ENCODE data around the gene MBD6.
A peak's percentile ranks its signal among the peaks of the same experiment; 100 is the strongest.

Gene MBD6

GRCh38 chr12:57522011-57522886, at the start of gene MBD6:
Gene MBD6, plus strand, starts transcription at chr12:57522824. Its CDS starts 1,480 bp downstream, at chr12:57524304.
- DNase-seq (ENCODE audit: low spot score), result peak; percentile 95

- DNase-seq (ENCODE audit: low spot score), result no peak
These were observed 49.2 kb upstream of the MBD6 start for GRCh38 chr12:57473392-57473791.

GRCh38 chr12:57473886-57474285, 48.7 kb upstream of the MBD6 start:
- DNase-seq (ENCODE audit: low spot score), result no peak

- DNase-seq (ENCODE audit: low spot score), result no peak
These were observed 48.2 kb upstream of the MBD6 start for GRCh38 chr12:57474430-57474829.

- no peak for DNase-seq (ENCODE audit: low spot score)
These were observed 47.8 kb upstream of the MBD6 start for GRCh38 chr12:57474862-57475261.

- DNase-seq (ENCODE audit: low spot score), result no peak
These were observed 47.1 kb upstream of the MBD6 start for GRCh38 chr12:57475271-57476161.

GRCh38 chr12:57476162-57476992, 46.2 kb upstream of the MBD6 start:
- no peak for DNase-seq (ENCODE audit: low spot score)

GRCh38 chr12:57476993-57477709, 45.5 kb upstream of the MBD6 start:
- peak; percentile 50 for DNase-seq (ENCODE audit: low spot score)

GRCh38 chr12:57477710-57478681, 44.6 kb upstream of the MBD6 start:
- peak; percentile 67 for DNase-seq (ENCODE audit: low spot score)

- no peak for DNase-seq (ENCODE audit: low spot score)
These were observed 43.6 kb upstream of the MBD6 start for GRCh38 chr12:57479043-57479375.

GRCh38 chr12:57479376-57480115, 43.1 kb upstream of the MBD6 start, which contains the start of gene ARHGAP9:
Gene ARHGAP9, minus strand, starts transcription at chr12:57479866. Its CDS starts 460 bp downstream, at chr12:57479406.
- DNase-seq (ENCODE audit: low spot score), result peak; percentile 80

GRCh38 chr12:57481671-57482070, 41.0 kb upstream of the MBD6 start:
- no peak for DNase-seq (ENCODE audit: low spot score)

GRCh38 chr12:57483466-57483865, 39.2 kb upstream of the MBD6 start:
- no peak for DNase-seq (ENCODE audit: low spot score)

GRCh38 chr12:57485695-57486094, 36.9 kb upstream of the MBD6 start:
- DNase-seq (ENCODE audit: low spot score), result no peak

GRCh38 chr12:57487055-57487596, 35.5 kb upstream of the MBD6 start:
- no peak for DNase-seq (ENCODE audit: low spot score)

GRCh38 chr12:57487597-57488401, 34.8 kb upstream of the MBD6 start, which contains the start of gene MARS1:
Gene MARS1, plus strand, starts transcription at chr12:57488068. Its CDS starts 23 bp downstream, at chr12:57488091.
- DNase-seq (ENCODE audit: low spot score), result peak; percentile 98

- peak; percentile 43 for DNase-seq (ENCODE audit: low spot score)
These were observed 34.0 kb upstream of the MBD6 start for GRCh38 chr12:57488402-57489156.

Measured in NAMALWA (cell line).